Activated CD4-positive, alpha-beta T cell treated with anti-CD3 and anti-CD28 coated beads, Interleukin-2, amount 10 ng/mL, durations not matched to agents 7 days and 5 days (primary cell): ENCODE results near the gene UPK3A. TPM values are rescaled to one million over a fixed set of nuclear protein-coding genes. Genes with fewer than 3 reads are reported as not detected.
"Not testable (repeated sequence)": the region's sequence is repeated elsewhere in the genome, so short reads cannot be mapped to it uniquely, and the experiment has no call there.

Experiments used
- CTCF ChIA-PET: fragments of 350-600 bp; sonication (Branson Sonifier 250); formaldehyde crosslinking; loops from one replicate; lab custom pipeline; 2021; ENCODE audit warnings: antibody characterized with exemption; lab: Charles Lee
- POLR2A ChIA-PET: fragments of 350-600 bp; sonication (Branson Sonifier 250); formaldehyde crosslinking; loops from one replicate; lab custom pipeline; 2021; ENCODE audit warnings: antibody characterized with exemption; lab: Charles Lee
- DNase-seq: peaks from one replicate; pipeline ENCODE4 v3.0.0-alpha.2; 2020
- H3K27ac Mint-ChIP-seq: one replicate; pipeline ENCODE4 v1.8.0; 2021; ENCODE audit warnings: mild to moderate bottlenecking, moderate library complexity, mixed read lengths
- H3K27me3 Mint-ChIP-seq: one replicate; pipeline ENCODE4 v1.8.0; 2021; ENCODE audit warnings: mixed read lengths
- H3K36me3 Mint-ChIP-seq: one replicate; pipeline ENCODE4 v1.8.0; 2021; ENCODE audit warnings: low read depth, mixed read lengths
- H3K4me1 Mint-ChIP-seq: one replicate; pipeline ENCODE4 v1.8.0; 2021; ENCODE audit warnings: mixed read lengths
- H3K4me3 Mint-ChIP-seq: one replicate; pipeline ENCODE4 v1.8.0; 2021; ENCODE audit warnings: mild to moderate bottlenecking, moderate library complexity, mixed read lengths
- H3K9me3 Mint-ChIP-seq: one replicate; pipeline ENCODE4 v1.8.0; 2021; ENCODE audit warnings: mixed read lengths
- total RNA-seq, 2 experiments: library from RNA; stranded (reverse); gene quantifications; one replicate each; pipeline ENCODE4 v1.2.3, GENCODE V29; 2021

The UPK3A gene
- total RNA-seq, 2 experiments from 2014 or later = not detected

GRCh38 chr22:45295004-45295403 lies 10.3 kb downstream of the UPK3A start:
- ChIA-PET POLR2A (interaction anchor here (0.7 kb wide), 1 partner anchor 373 kb away, joined by 3 read pairs; no protein-coding TSS in a partner anchor), CTCF (interaction anchor here (0.6 to 1.7 kb wide), 2 partner anchors 29 to 1186 kb away, joined by 3 to 4 read pairs; no protein-coding TSS in a partner anchor)
- H3K9me3 Mint-ChIP-seq, H3K27ac Mint-ChIP-seq, DNase-seq, H3K4me3 Mint-ChIP-seq, H3K27me3 Mint-ChIP-seq, H3K36me3 Mint-ChIP-seq: not testable (repeated sequence)
- H3K4me1 Mint-ChIP-seq = peaks cover 34% of the 10 kb centered on the region

GRCh38 chr22:45295492-45295891 lies 10.7 kb downstream of the UPK3A start:
- DNase-seq = no peak
- Mint-ChIP-seq H3K27me3 (no peaks in the 10 kb centered on the region), H3K4me1 (peaks cover 34% of the 10 kb centered on the region), H3K27ac (peak overlapping the region; percentile 89), H3K9me3 (no peaks in the 10 kb centered on the region), H3K4me3 (no peak overlapping the region), H3K36me3 (no peaks in the 10 kb centered on the region)
- ChIA-PET CTCF (interaction anchor here (1.7 to 2.9 kb wide), 2 partner anchors 12 to 28 kb away, joined by 4 to 13 read pairs; no protein-coding TSS in a partner anchor), POLR2A (interaction anchor here (0.7 kb wide), 1 partner anchor 373 kb away, joined by 3 read pairs; no protein-coding TSS in a partner anchor)

GRCh38 chr22:45296628-45297297 lies 12.0 kb downstream of the UPK3A start:
- peaks cover 34% of the 10 kb centered on the region for H3K4me1 Mint-ChIP-seq
- no peaks in the 10 kb centered on the region for H3K9me3 Mint-ChIP-seq
- POLR2A ChIA-PET = no interaction called here
- peak; percentile 66 for DNase-seq
- H3K27me3 Mint-ChIP-seq = no peaks in the 10 kb centered on the region
- H3K27ac Mint-ChIP-seq = peak overlapping the region; percentile 89
- H3K36me3 Mint-ChIP-seq = no peaks in the 10 kb centered on the region
- CTCF ChIA-PET = interaction anchor here (0.5 to 2.9 kb wide), 4 partner anchors 9 to 240 kb away, joined by 3 to 13 read pairs (median 4); no protein-coding TSS in a partner anchor
- peak overlapping the region; percentile 42 for H3K4me3 Mint-ChIP-seq

DNA sequence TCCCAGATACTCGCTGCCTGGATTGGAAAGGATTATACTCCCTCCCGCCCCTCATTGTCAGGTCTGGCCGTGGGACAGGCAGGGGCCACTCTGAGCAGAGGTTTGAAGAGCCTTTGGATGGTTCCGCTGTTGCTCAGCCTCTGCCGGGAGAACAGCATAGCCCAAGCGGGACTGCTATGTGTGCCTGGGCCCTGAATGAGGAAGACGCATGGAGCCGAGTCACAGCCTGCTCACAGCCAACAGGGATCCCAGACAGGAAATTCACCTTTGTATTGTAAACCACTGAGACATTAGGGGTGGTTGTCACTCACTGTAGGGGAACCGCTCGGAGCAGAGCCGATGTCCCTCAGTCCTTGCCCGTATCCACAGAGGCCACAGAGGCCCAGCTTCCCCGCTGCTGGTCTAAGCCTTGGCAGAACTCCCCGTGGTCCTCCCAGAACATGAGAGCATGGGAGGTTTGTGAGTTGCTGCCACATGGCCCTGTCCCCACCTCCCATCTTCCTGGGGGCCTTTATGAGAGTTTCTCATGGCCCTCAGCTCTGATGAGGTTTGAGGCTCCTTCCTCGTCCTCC lies 14.3 kb downstream of the UPK3A start:
- ChIA-PET POLR2A (no interaction called here), CTCF (interaction anchor here (0.9 kb wide), 1 partner anchor 44 kb away, joined by 5 read pairs; no protein-coding TSS in a partner anchor)
- no peak for DNase-seq
- Mint-ChIP-seq H3K4me1 (peaks cover 38% of the 10 kb centered on the region), H3K27ac (no peak overlapping the region), H3K9me3 (no peaks in the 10 kb centered on the region), H3K4me3 (no peak overlapping the region), H3K27me3 (no peaks in the 10 kb centered on the region), H3K36me3 (no peaks in the 10 kb centered on the region)

- Mint-ChIP-seq H3K4me3 (no peak overlapping the region), H3K9me3 (no peaks in the 10 kb centered on the region), H3K27me3 (no peaks in the 10 kb centered on the region), H3K36me3 (no peaks in the 10 kb centered on the region), H3K4me1 (peaks cover 19% of the 10 kb centered on the region), H3K27ac (no peak overlapping the region)
- no peak for DNase-seq
- POLR2A ChIA-PET = no interaction called here
- CTCF ChIA-PET = no interaction called here
These were observed 18.0 kb downstream of the UPK3A start for GRCh38 chr22:45302751-45303150.

DNA sequence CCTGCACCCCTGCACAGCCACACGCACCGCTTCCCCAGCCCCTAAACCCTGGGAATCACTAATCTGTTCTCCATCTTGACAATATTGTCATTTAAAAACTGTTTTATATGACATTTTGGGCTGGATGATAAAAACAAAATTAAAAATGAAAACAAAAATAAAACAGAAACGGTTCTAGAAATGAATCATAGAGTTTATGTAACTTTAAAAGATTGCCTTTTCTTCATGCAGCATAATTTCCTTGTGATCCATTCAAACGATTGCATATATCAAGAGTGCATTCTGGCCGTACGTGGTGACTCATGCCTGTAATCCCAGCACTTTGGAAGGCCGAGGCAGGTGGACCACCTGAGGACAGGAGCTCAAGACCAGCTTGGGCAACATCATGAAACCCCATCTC lies 18.4 kb downstream of the UPK3A start:
- no peaks in the 10 kb centered on the region for H3K9me3 Mint-ChIP-seq
- H3K27ac Mint-ChIP-seq = peak overlapping the region; percentile 41
- no peak for DNase-seq
- ChIA-PET POLR2A (no interaction called here), CTCF (no interaction called here)
- no peaks in the 10 kb centered on the region for H3K36me3 Mint-ChIP-seq
- H3K4me3 Mint-ChIP-seq = no peak overlapping the region
- H3K27me3 Mint-ChIP-seq = no peaks in the 10 kb centered on the region
- H3K4me1 Mint-ChIP-seq = peaks cover 17% of the 10 kb centered on the region

DNA sequence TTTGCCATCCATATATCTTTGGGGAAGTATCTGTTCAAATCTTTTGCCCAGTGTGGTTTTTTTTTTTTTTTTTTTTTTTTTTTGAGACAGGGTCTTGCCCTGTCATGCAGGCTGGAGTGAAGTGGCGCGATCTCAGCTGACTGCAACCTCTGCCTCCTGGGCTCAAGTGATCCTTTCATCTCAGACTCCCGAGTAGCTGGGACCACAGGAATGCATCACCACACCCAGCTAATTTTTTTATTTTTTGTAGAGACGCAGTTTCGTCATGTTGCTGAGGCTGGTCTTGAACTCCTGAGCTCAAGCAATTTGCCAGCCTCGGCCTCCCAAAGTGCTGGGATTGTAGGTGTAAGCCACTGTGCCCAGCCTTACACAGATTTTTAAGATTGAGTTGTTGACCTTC lies 20.2 kb downstream of the UPK3A start:
- CTCF ChIA-PET = interaction anchor here (0.9 kb wide), 1 partner anchor 9 kb away, joined by 3 read pairs; no protein-coding TSS in a partner anchor
- Mint-ChIP-seq H3K27ac (no peak overlapping the region), H3K4me3 (no peak overlapping the region), H3K27me3 (no peaks in the 10 kb centered on the region), H3K4me1 (peaks cover 19% of the 10 kb centered on the region), H3K36me3 (no peaks in the 10 kb centered on the region), H3K9me3 (no peaks in the 10 kb centered on the region)
- no peak for DNase-seq
- POLR2A ChIA-PET = no interaction called here

- DNase-seq = no peak
- H3K9me3 Mint-ChIP-seq = no peaks in the 10 kb centered on the region
- peaks cover 21% of the 10 kb centered on the region for H3K4me1 Mint-ChIP-seq
- CTCF ChIA-PET = interaction anchor here (0.9 kb wide), 1 partner anchor 9 kb away, joined by 3 read pairs; no protein-coding TSS in a partner anchor
- H3K27ac Mint-ChIP-seq = no peak overlapping the region
- POLR2A ChIA-PET = no interaction called here
- no peak overlapping the region for H3K4me3 Mint-ChIP-seq
- no peaks in the 10 kb centered on the region for H3K27me3 Mint-ChIP-seq
- H3K36me3 Mint-ChIP-seq = no peaks in the 10 kb centered on the region
These were observed 20.8 kb downstream of the UPK3A start for GRCh38 chr22:45305456-45306075.

- Mint-ChIP-seq H3K4me1 (peaks cover 27% of the 10 kb centered on the region), H3K4me3 (no peak overlapping the region), H3K36me3 (peaks cover 3% of the 10 kb centered on the region), H3K9me3 (no peaks in the 10 kb centered on the region), H3K27me3 (no peaks in the 10 kb centered on the region), H3K27ac (no peak overlapping the region)
- ChIA-PET POLR2A (no interaction called here), CTCF (interaction anchor here (2.8 kb wide), 1 partner anchor 9 kb away, joined by 13 read pairs; no protein-coding TSS in a partner anchor)
- no peak for DNase-seq
These were observed 21.4 kb downstream of the UPK3A start for GRCh38 chr22:45306139-45306538.

- H3K4me1 Mint-ChIP-seq = peaks cover 44% of the 10 kb centered on the region
- H3K4me3 Mint-ChIP-seq = peak overlapping the region; percentile 81
- no peak for DNase-seq
- no peaks in the 10 kb centered on the region for H3K27me3 Mint-ChIP-seq
- POLR2A ChIA-PET = no interaction called here
- peaks cover 15% of the 10 kb centered on the region for H3K36me3 Mint-ChIP-seq
- H3K9me3 Mint-ChIP-seq = no peaks in the 10 kb centered on the region
- peak overlapping the region; percentile 95 for H3K27ac Mint-ChIP-seq
- CTCF ChIA-PET = interaction anchor here (2.8 kb wide), 1 partner anchor 12 kb away, joined by 13 read pairs; no protein-coding TSS in a partner anchor
These were observed 23.7 kb downstream of the UPK3A start for GRCh38 chr22:45308391-45308956.

- ChIA-PET CTCF (interaction anchor here (2.8 kb wide), 1 partner anchor 12 kb away, joined by 13 read pairs; no protein-coding TSS in a partner anchor), POLR2A (no interaction called here)
- H3K36me3 Mint-ChIP-seq = peaks cover 15% of the 10 kb centered on the region
- no peaks in the 10 kb centered on the region for H3K9me3 Mint-ChIP-seq
- peak overlapping the region; percentile 81 for H3K4me3 Mint-ChIP-seq
- no peaks in the 10 kb centered on the region for H3K27me3 Mint-ChIP-seq
- DNase-seq = no peak
- H3K27ac Mint-ChIP-seq = peak overlapping the region; percentile 95
- peaks cover 46% of the 10 kb centered on the region for H3K4me1 Mint-ChIP-seq
These were observed 24.2 kb downstream of the UPK3A start for GRCh38 chr22:45308957-45309421.

- POLR2A ChIA-PET = no interaction called here
- DNase-seq = peak; percentile 95
- Mint-ChIP-seq H3K9me3 (no peaks in the 10 kb centered on the region), H3K27ac (peak within 1 kb of the TSS; percentile 95), H3K36me3 (peaks cover 15% of the 10 kb centered on the region), H3K4me3 (peak within 1 kb of the TSS; percentile 81), H3K27me3 (no peaks in the 10 kb centered on the region), H3K4me1 (peaks cover 51% of the 10 kb centered on the region)
- CTCF ChIA-PET = no interaction called here
These were observed 24.9 kb downstream of the UPK3A start, which contains the start of gene FAM118A for GRCh38 chr22:45309422-45310227. Gene FAM118A, plus strand, starts transcription at chr22:45309934. Its CDS starts 12,446 bp downstream, at chr22:45322380.
